Measurements from ENCODE around the gene MS4A18.

GRCh38 chr11:60766547-60766946, 42.0 kb downstream of the MS4A18 start:
- TF ChIP-seq E2F8 (IDR thresholded peaks at IDR 0.05; ENCODE audit: low read depth, partially characterized antibody) (no peak), ZBTB4 (CRISPR knock-in tag; IDR thresholded peaks at IDR 0.05) (no peak), FOXM1 (IDR thresholded peaks at IDR 0.05; ENCODE audit: low read depth, low read length) (no peak), CREB1 (IDR thresholded peaks at IDR 0.05; ENCODE audit: low read depth) (no peak), MAX (IDR thresholded peaks at IDR 0.05; ENCODE audit: low read depth, low read length) (no peak), BACH1 (IDR thresholded peaks at IDR 0.05; ENCODE audit: borderline replicate concordance) (no peak), LARP7 (IDR thresholded peaks at IDR 0.05) (no peak), CTCF (IDR thresholded peaks at IDR 0.05 in 2 of 3, conservative IDR thresholded peaks at IDR 0.05 in 1 of 3; ENCODE audit: control insufficient read depth in 2 of 3, extremely low read depth in 1 of 3, insufficient read depth in 1 of 3, low read depth in 3 of 3, low read length in 3 of 3) (no peak), TCF12 (IDR thresholded peaks at IDR 0.05; ENCODE audit: low read depth, low read length) (no peak)
